TTC549 (cell line): ENCODE data around the gene DUSP6.

Experiments
- FAIRE-seq: peaks from 2 replicates; lab custom pipeline; 2012; peaks lifted over from hg19 to GRCh38; lab: Jason Lieb, UNC

Gene DUSP6, protein sequence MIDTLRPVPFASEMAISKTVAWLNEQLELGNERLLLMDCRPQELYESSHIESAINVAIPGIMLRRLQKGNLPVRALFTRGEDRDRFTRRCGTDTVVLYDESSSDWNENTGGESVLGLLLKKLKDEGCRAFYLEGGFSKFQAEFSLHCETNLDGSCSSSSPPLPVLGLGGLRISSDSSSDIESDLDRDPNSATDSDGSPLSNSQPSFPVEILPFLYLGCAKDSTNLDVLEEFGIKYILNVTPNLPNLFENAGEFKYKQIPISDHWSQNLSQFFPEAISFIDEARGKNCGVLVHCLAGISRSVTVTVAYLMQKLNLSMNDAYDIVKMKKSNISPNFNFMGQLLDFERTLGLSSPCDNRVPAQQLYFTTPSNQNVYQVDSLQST

DNA sequence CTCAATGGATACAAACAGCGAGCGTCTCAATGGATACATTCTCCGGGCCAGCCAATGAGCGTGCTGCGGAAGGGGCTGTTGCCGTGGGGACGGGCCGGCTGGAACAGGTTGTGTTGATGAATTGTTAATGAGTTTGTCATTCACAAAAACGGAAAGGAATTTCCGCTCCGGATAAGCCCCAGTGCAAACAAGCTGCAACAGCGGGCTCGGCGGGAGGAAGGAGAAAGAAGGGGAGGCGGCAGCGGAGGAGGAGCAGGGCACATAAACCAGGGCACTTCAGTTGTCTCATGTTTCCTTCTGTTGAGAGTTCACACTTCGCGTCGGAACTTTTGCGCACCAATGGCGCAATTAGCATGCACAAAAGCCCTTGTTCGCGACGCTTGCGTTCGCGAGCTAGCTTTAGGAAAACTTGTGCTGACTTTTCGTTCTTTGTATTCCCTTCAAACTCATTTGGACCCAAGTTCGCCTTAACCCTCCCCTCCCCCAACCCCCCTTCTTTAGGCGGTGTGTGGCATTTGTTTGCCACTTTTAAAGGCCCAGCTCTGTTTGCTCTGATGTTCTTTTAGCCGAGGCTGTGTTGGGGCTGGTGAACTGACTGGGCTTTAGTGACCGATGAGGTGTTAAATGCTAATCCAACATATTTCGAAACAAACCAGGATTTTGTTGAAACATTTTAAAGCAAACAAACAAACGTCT is at the start of gene DUSP6:
Gene DUSP6, minus strand, starts transcription at position 10 of the 696 bp plus-strand sequence. CDS start 462 bp downstream, outside the sequence.
- FAIRE-seq: peak; percentile 94

DNA sequence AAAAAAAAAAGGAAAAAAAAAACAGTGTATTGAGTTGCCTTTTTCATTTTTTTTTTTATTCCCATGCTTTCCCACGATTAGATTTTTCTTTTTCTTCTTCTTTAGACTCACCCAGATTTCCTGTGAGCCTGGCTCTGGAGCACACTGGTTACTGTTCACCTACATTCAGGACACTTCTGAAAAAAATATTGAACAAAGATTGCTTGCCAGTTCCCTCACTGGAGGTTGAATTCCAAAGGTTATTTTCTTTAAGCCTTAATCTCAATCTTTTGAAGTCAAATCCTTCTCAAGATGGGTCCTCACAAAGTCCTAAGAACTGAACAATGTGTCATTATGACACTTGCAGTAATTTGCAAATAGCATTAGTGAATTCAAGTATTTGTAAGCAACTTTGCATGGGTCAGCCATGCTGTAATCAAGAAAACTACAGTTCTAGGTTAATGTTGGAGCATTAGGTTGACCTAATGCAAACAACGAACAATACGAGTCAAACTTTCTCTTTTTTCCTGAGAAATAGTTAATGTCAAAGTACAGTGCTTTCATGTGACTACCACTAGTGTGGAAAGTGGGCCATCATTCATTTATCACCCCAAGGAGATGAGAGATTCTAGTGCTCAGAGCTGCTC is 49.2 kb upstream of the DUSP6 start:
- FAIRE-seq: no peak

DNA sequence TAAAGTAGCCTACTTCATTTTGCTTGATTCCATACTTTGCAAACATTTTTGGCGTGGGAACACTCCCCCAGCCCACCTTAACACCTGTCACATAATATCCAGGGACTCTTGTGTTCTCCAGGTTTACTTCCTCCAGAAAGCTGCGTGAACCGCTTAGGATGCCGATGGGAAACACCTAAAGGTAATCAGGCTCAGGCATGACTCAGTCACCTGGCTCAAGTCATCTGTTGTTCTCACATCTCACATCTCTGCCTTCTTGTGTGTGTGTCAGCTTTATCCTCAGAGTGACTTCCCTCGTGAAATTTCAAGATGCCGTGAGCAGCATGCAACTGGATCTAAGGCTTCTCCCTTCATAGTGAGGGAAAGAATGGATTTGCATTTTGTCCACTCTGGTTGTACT is 48.1 kb upstream of the DUSP6 start:
- no peak for FAIRE-seq

DNA sequence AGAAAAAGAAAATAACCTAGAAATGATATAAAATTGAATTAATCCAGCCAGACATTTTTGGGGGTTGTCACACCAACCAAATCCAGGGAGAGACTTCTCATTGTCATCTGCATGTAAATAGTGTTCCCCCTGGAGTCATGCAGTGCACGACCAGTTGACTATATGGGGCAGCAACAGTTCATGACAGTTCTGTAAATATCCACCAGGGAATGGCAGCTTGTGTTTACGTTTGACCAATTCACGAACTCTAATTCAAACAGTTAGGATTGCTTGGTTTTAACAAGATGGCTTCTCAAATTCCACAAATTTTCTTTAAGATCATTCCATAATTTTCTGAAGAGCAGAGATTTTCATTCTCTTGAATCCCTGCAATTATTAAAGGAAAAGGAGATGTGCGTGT is 43.4 kb upstream of the DUSP6 start:
- FAIRE-seq: no peak

DNA sequence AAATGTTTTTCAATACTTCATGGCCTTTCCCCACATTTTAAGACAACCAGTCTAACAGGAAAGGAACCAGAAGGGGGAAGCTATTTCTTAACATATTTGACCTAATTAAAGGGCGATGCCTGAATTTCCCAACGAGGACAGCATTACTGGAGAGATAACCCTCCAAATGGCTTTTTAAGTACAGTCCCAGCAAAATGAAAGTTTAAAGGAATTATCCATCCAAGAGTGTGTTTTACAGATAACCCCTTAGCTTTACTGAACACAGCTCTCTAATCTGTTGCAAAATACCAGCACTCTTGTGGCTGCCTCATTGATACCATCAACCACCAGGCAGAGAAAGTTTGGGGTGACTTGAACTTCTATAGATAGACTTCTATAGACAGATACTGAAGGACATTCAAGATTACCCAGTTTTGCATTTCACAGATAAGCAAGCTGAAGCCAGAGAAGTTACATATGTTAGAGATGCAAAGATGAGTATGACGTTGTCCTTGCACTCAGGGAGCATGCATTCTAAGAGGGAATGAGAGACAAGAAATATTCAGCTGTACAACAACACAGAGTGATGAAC is 41.3 kb upstream of the DUSP6 start:
- FAIRE-seq: no peak

DNA sequence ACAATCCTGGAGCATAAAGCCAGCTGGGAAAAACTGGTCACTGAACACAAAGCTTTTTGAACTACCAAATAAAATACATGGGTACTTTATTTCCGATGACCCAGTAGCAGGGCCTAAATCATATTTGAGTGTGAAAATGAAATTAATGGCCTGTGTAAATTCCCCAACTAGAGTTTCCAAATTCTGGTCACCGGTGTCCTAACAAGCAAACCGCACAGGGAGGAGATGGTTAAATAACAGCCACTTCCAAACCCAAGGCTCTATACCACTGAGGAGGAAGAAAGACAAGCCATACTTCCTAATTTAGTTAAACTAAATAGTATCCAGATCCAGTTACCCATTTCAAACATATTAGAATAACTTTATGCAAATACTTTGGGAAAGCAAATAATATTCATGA is 40.1 kb upstream of the DUSP6 start:
- FAIRE-seq: no peak

DNA sequence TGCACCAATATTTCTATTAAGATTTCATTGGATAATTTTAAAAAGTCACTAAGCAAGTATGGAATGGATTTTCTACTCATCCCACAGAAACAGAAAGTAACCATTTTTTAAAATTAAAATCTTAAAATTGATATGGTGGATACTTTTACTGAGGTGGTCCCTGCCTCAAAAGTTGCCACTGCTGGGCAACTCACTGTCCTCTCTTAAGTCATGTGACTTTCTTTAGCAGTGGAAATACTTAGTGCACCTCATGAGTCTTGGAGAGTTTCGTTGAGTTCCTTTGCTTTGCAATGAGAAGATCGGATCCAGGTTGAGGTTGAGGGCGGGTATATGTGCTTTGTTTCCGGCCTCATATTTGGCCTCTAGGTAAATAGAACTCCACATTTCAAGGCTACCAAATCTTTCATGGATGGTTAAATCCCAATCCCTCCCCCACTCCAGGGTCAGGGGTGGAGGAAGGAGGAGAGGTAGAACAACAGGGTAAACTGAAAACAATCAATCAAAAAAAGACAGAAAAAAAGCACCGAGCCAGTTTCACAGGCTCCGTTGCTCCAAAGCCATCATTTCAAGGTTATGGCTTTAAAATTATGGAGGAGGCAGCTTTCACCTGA is 39.5 kb upstream of the DUSP6 start:
- FAIRE-seq: no peak

DNA sequence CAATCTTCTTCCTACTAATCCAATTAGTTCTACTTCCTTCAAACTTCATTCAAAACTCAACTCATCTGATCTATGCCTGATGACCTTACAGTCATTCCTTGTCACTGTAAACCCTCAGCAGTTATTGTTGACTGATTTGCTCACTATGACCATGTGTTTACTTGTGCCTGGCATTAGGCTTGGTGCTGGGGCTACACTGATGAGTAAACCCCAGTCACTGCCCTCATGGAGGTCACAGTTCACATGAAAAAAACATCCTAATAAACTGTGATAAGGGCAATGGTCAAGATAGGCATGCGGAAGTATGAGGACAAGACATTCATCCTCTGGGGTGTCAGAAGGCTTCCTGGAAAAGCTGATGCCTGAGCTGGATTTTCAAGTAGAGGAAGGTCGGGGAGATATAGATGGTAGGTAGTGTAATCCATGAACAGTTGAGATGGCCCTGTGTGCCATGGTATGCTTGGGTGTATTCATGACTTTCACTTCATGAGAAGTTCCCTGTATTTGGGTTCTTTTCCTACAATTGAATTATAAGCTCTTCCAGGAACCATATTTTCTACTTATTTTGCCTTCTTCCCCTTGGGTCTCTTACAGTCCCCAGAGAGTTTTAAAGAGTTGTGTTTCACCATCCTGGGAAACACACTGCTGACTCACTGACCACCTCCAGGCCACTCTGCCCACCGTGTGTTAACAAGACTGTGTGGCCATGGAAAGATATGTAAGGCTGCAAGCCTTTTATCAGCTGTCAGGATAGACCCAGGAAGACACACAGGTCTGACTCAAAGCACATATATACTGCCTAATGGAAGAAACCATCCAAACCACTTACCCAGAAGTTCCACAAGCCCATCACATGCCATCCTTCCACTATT is 38.7 kb upstream of the DUSP6 start:
- no peak for FAIRE-seq

DNA sequence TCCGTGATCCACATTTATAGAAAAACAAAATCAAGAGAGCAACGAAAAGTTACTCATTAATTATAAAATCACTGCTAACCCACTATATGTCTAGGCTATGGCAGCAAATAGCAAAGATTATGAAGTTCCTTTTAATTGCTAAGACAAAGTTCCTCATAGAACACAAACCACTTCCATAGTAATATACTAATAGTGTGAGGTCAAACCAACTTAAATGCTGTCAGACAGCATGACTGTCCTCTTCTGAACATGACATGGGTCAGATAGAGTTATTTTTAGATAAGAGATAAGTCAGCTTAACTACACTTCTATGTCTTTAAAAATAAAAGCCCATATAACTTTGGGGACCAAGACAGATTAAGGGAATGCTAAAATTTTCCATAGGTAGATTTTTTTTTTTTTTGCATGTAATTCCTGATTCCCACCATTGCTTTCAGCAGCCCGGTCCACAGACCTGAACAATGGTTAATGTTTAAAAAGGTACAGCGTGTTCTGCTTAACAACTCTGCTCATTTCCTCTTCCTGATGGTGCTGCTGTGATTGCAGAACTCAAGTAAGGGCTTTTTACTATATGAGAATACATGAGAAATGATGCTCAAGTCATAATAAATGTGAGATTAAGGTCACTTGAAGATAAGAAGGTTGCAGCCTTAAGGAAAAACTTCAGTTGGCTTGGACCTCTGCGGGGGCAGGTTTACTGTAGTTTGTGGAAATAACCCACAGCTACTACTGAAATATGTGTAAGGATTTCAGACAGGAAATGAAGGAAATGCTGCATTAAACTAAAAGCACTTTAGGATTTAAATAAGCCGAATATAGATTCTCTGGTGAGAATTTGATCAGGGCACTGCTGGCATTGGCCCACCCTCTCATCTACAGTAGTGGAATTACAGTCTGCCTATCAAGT is 37.7 kb upstream of the DUSP6 start:
- FAIRE-seq: no peak

DNA sequence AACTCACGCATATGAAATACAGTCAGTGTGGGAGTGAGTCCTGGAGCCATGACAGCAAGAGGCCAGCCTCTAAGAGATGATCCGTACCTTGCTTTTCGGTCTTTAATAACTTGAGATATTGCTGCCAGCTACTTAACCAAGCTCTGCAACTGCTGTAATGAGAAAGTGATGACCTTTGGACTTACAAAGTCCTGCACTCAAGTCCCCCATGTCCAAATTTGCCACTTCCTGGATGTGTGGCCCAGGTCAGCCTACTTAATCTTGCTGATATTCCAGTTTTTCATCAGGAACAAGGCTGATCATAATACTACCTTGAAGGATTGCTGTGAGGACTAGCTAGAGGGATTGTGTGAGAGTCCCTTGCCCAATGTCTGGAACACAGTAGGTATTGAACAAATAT is 33.8 kb upstream of the DUSP6 start:
- no peak for FAIRE-seq

DNA sequence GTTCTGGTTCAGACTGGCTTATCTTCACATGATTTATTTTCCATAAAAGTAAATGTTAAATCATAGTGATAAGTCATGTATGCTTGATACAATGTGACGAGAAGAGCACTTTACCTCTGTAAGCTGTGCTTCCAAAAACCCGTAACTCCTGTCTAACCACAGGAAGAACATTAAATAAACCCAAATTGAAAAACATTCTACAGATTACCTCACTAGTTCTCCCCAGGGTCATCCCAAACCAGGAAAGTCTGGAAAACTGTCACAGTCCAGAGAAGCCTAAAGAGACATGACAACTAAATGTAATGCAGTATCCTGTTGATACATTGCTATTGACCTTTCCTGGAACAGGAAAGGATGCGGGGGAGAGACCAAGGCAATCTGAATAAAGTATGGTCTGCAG is 32.5 kb upstream of the DUSP6 start:
- FAIRE-seq: no peak

DNA sequence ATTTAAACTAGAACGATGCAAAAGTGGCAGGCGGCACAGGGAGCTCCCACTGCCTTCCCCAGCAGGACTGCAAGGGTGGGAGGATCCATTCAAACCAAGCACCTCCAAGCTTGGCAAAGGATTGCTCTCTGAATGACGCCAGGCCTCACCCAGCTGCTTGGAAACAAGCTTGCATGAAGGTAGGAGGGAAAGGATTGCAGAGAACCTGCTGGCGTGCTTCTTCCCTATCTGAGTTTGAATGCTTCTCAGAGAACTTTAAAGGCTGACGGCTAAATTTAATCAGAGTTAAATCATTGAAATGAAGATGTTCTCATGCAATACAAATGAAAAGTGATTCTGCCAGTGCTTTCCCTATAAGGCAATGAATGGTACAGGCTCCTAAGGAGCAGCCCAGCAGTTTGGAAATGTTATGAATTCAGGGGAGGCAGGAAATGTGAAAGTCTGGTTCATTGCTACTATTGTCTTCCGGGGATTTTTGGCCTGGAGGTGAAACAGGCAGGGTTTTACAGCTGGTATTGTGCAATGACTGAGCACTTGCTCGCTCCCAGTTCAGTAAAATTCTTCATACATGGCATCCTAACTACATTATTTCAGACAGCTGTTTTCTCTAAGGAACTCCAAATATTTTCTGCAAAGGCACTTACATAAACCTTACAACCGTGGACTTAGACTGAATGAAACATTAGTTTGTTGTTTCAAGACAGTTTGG is 31.9 kb upstream of the DUSP6 start:
- FAIRE-seq: no peak

DNA sequence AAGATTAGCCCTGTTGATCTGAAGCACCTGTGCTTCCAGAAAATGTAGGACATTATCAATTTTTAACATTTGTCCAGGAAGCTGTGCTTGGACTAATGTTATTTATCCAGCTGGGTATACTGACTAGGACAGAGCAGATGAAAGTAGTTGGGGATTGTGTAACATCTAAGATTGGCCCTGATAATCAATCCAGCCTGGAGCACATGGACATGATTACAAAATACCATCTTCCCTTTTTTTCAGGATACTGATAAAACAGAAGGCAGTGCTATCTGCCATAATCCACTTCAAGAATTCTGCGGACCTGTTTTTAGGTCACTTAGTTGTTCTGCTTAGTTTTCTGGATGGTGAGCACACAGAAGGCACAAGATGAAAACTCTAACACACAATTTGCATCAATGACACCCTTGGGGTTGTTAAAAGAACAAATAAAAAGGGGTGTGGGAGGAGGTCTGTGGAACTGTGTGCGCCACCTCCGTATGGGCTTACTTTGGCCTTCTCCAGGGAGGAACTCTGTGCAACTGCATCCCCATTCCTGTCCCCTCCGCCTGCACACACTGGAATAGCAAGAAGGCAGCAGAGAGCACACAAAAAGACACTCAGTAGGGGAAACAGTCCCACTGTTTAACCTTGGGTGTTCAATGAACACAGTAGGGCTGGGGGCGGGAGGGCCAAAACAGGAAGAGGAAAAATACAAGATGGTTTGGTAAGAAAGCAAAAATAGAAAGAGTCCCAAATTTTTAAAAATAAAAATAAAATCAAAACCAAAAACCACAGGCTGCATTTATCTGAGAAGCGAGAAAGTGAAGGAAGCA is 31.1 kb upstream of the DUSP6 start:
- no peak for FAIRE-seq

DNA sequence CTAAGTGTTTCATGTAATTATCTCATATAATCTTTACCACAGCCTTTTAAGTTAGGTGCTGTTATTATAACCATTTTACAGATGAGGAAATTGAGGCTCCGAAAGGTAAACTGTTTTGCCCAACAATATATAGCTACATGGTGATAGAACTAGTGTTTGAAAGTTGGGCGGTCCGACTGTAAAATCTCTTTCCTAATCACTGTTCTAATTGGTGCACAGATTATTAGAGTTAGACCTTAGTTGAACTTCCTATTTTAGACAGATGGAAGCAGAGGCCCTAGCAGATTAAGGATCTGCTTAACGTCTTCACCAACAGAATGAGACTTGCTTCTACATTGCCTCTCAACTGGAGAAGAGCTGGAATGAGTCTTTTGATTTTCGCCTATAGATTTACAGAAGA is 30.0 kb upstream of the DUSP6 start:
- no peak for FAIRE-seq

DNA sequence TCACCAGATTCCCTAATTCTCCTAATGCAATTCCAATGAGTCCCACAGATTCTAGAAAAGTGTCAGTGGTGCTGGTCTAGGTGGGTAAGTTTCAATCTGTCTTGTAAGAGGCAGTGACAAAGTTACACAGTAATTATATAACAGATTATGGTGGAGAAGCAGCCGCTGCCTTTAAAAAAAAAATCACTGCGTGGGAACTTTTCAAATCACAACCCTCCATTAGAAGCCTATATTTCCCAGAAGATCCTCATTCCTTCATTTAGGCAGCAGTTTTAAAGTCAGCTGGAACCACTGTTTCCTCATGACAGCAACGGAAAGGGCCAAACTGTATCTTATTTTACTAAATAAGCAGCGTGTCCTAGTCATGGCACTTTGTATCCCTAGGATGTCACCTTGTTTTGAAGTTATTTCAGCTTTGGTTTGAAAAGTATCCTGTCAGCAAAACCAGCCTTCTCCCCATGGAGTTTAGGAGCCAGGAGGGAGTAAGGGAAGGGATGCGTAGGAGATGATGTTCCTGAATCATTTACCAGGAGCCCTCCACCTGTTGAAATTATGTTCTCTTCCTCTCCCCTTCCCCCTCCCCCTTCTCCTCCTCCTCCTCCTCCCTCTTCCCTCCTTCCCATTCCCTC is 27.7 kb upstream of the DUSP6 start:
- no peak for FAIRE-seq

DNA sequence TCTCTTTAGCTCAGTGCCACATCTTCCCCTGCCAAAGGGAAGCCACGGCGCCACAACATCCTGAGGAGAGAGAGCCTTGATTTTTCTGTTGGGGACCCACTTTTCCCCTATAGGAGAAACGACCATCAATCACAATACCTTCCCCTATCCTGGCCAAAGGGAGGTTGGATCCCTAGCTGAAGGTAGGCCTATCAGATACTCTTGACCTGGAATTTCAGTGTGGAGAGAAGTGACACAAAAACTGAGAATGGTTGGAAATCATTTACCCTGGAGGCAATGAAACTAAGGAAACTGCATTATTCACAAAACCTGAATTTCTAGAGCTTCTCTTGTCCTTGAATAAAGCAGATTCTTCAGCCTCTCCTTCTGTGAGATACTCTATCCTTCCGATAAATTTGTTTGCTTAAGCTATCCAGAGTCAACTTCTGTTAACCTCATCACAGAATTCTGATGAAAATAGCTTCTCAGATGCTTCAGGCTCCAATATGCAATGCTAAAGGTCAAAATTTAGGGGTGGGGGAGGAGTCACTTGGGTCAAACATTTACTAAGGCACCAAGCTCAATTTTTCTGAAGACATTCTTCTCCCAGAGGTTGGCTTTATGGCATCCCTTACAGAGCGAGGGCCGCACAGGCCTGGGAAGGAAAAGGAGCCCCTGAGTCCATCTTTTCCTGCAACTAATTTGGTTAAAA is 27.0 kb upstream of the DUSP6 start:
- no peak for FAIRE-seq

DNA sequence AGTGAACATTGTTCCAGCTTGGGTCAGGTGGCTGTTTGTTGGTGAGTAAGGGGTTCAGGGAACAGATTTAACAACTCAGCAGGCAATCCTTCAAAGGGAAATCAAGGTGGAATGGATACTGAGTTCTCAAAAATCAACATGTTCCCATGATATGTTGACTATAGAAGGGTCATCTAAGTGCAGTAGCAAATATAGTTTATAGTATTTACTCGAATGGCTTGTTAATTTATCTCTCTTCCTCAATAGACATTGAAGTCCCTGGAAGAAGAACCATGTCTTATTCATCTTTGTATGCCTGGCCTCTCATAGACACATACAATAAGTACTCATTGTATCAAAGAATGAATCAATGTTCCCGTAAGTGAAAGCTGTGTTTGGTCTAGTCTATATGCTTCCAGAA is 24.5 kb upstream of the DUSP6 start:
- no peak for FAIRE-seq

DNA sequence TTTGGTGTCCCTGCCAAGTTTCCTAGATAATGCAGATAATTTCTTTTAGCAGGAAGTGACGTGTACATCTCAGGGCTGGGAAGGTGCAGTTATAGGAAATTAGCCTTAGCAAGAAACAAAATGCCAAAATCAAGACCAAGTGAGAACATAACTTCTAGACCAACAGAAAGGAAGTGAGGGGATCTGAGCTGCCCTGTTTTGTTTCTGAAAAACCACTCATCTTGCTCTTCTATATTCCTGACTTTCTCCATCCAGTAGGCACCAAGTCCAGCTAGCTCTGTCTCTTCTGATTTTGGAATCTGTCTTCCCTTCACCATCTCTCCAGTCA is 23.9 kb upstream of the DUSP6 start:
- no peak for FAIRE-seq
